ENCODE data around the gene CREB5. TPM values are rescaled to one million over a fixed set of nuclear protein-coding genes. Genes with fewer than 3 reads are reported as not detected.

CREB5 gene
- total and polyA plus RNA-seq, 2 of the 8 experiments (the other 6 are each of a cell fraction or from before 2014, with no cell fraction given), result 2.4 to 2.7 TPM

DNA sequence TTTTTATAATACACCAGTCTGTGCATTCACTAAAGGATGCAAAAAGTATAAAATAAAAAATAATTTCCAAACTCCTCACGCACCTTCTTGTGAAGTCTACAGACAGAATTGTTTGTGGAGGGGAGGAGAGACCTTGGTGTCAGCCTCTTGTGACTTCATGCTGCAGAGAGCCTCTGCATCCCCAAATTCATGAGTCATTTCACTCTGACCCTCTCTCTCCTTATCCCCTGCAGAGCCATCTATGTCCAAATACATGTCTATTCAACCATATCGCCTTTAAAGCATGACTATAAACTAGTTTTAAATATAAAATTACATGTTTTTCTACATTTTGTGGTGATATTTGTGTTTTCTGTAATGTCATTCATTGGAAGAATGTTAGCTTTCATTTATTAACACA, 6.0 kb downstream of the CREB5 start:
- no peak overlapping the region for H2BK20ac ChIP-seq (ENCODE audit: low read length)
- H3K4me1 ChIP-seq (replicated peaks in 1 of 4; ENCODE audit: control insufficient read depth in 3 of 4, insufficient read depth in 4 of 4, low read length in 3 of 4), result no peaks in the 10 kb centered on the region
- no peaks in the 10 kb centered on the region for H3K36me3 ChIP-seq (ENCODE audit: control insufficient read depth in 2 of 4, insufficient read depth in 4 of 4, low read length in 3 of 4)
- no peaks in the 10 kb centered on the region for H3K23me2 ChIP-seq (ENCODE audit: low read depth, low read length)
- H2BK5ac ChIP-seq (ENCODE audit: low read depth, low read length), result no peak overlapping the region
- DNase-seq (ENCODE audit: low read depth in 1 of 2, low spot score in 2 of 2) (no peak), FAIRE-seq (no peak)
- H3K79me2 ChIP-seq (ENCODE audit: control insufficient read depth in 1 of 2, insufficient read depth in 2 of 2, low read length in 2 of 2), result no peaks in the 10 kb centered on the region
- no peak overlapping the region for H3K18ac ChIP-seq (ENCODE audit: extremely low read depth, low read length)
- ChIA-PET POLR2A (ENCODE audit: partially characterized antibody) (no interaction called here), CTCF (ENCODE audit: partially characterized antibody) (no interaction called here)
- H3K56ac ChIP-seq (replicated peaks; ENCODE audit: insufficient read length, low read depth, low read length), result no peak overlapping the region
- H4K20me1 ChIP-seq (replicated peaks in 1 of 2; ENCODE audit: control insufficient read depth in 1 of 2, insufficient read depth in 2 of 2, low read length in 2 of 2), result no peaks in the 10 kb centered on the region
- no peak overlapping the region for H4K91ac ChIP-seq (replicated peaks; ENCODE audit: insufficient read length, low read length)
- H2AK5ac ChIP-seq (ENCODE audit: low read depth, low read length), result no peak overlapping the region
- 91% methylated on average over 2 of the region's 2 CpGs; no CpG with 5 or more reads in 1 of the 2 experiments for WGBS, 2 experiments (ENCODE audit: extremely low coverage in 1 of 2, insufficient coverage in 1 of 2, insufficient read length in 1 of 2, insufficient replicate concordance in 2 of 2, low coverage in 1 of 2, low lambda C conversion rate in 2 of 2, missing lambda C conversion rate in 1 of 2)
- H2BK120ac ChIP-seq (replicated peaks; ENCODE audit: low read depth, low read length), result no peak overlapping the region
- no peaks in the 10 kb centered on the region for H3K27me3 ChIP-seq (replicated peaks in 1 of 4; ENCODE audit: control insufficient read depth in 3 of 4, extremely low read depth in 1 of 4, insufficient read depth in 3 of 4, low read length in 3 of 4)
- no peak overlapping the region for H3K4me2 ChIP-seq (ENCODE audit: insufficient read depth in 1 of 2, low read depth in 2 of 2, low read length in 2 of 2)
- H3K9ac ChIP-seq (replicated peaks in 1 of 4; ENCODE audit: extremely low read depth in 1 of 4, low read depth in 3 of 4, low read length in 3 of 4), result no peak overlapping the region
- no peak overlapping the region for H4K8ac ChIP-seq (ENCODE audit: extremely low read depth, insufficient read depth, low read length)
- no peak overlapping the region for H3K23ac ChIP-seq (ENCODE audit: insufficient read length)
- no peak overlapping the region for H3K14ac ChIP-seq (ENCODE audit: insufficient read length)
- no peak overlapping the region for H3K27ac ChIP-seq (ENCODE audit: low read depth, low read length)
- no peaks in the 10 kb centered on the region for H3K9me3 ChIP-seq (ENCODE audit: insufficient read depth in 2 of 2, low read depth in 1 of 2, low read length in 1 of 2)
- no peak overlapping the region for H2BK12ac ChIP-seq (ENCODE audit: low read depth, low read length)
- H3K4me3 ChIP-seq (ENCODE audit: extremely low read depth in 1 of 4, insufficient read depth in 2 of 4, low read depth in 3 of 4, low read length in 4 of 4), result no peak overlapping the region
- no peaks in the 10 kb centered on the region for H3K79me1 ChIP-seq (ENCODE audit: low read depth, low read length)
- no peak overlapping the region for H2BK15ac ChIP-seq (ENCODE audit: low read length)
- no peak overlapping the region for H2AFZ ChIP-seq (ENCODE audit: low read length)
- no peak overlapping the region for H3K4ac ChIP-seq (replicated peaks; ENCODE audit: insufficient read length, low read depth, low read length)
- no peak overlapping the region for H4K5ac ChIP-seq (ENCODE audit: insufficient read length, low read depth, low read length)
- TF ChIP-seq KDM4A (IDR thresholded peaks at IDR 0.05; ENCODE audit: low read depth, low read length, severe bottlenecking) (no peak), KDM1A (IDR thresholded peaks at IDR 0.05; ENCODE audit: borderline replicate concordance, low read length) (no peak), BCL11A (IDR thresholded peaks at IDR 0.05; ENCODE audit: low read depth in 2 of 2, low read length in 2 of 2) (no peak), CHD1 (IDR thresholded peaks at IDR 0.05; ENCODE audit: low read depth, low read length) (no peak), NRF1 (IDR thresholded peaks at IDR 0.05; ENCODE audit: low read depth, low read length) (no peak), ZNF274 (IDR thresholded peaks at IDR 0.05; ENCODE audit: borderline replicate concordance, extremely low read depth, low read length) (no peak)
